ENCODE measurements around the gene ADORA1. TPM values are rescaled to one million over a fixed set of nuclear protein-coding genes. Genes with fewer than 3 reads are reported as not detected.

Gene ADORA1
- total RNA-seq, 5 donors from 2014 or later (not counting 1 experiment from before 2014, with no cell fraction given), result not detected

DNA sequence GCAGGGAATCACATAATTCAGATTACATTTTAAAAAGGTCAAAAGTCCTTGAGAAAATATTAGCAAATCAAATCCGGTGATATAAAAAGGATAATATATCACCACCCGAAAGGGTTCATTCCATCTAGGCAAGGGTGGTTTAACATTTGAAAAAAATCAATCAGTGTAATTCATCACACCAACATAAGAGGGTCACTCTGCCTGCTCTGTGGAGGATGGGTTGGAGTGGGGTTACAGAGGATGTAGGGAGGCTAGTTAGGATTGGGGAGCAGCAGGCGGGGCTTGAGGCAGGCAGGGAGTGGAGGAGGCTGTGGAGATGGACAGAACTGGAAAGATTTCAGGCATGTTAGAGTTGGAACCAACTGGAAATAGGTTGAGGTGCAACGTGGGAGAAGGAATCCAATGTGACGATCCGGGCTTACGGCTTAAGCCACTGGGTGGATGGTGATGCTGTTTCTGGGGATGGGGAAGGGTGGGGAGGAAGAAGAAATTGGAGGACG is 12.5 kb downstream of the ADORA1 start:
- Histone ChIP-seq H3K36me3 (ENCODE audit: control insufficient read depth in 2 of 2, extremely low read depth in 1 of 2, insufficient read depth in 1 of 2, low read length in 1 of 2) (no peaks in the 10 kb centered on the region), H3K9me3 (no peaks in the 10 kb centered on the region), H3K27ac (ENCODE audit: low read length) (no peak overlapping the region), H3K4me1 (ENCODE audit: control insufficient read depth in 1 of 2, extremely low read depth in 1 of 2, insufficient read depth in 2 of 2, low read length in 2 of 2) (peaks cover 0 to 5% of the 10 kb centered on the region in 2 experiments), H3K4me3 (ENCODE audit: control insufficient read depth in 1 of 2, extremely low read depth in 1 of 2, low read length in 1 of 2) (no peak overlapping the region), H3K27me3 (replicated peaks in 1 of 2; ENCODE audit: control insufficient read depth in 2 of 2, extremely low read depth in 1 of 2, insufficient read depth in 2 of 2, low read length in 1 of 2) (peaks cover 0 to 31% of the 10 kb centered on the region in 2 experiments)
- WGBS (ENCODE audit: insufficient coverage), result 71% methylated on average over 5 of the region's 8 CpGs
- ChIA-PET CTCF (no interaction called here), POLR2A (no interaction called here)
- H3K4me1 Mint-ChIP-seq, result peaks cover 5 to 6% (median 6%) of the 10 kb centered on the region in 3 donors
- ATAC-seq (replicated peaks in 1 of 4), result no peak
- no peak for DNase-seq
- no peak overlapping the region for H3K4me3 Mint-ChIP-seq
- H3K27me3 Mint-ChIP-seq, result peaks cover 7 to 12% of the 10 kb centered on the region in 2 donors
- peaks cover 4% of the 10 kb centered on the region for H3K36me3 Mint-ChIP-seq
- H3K9me3 Mint-ChIP-seq, result peaks cover 0 to 4% (median 0%) of the 10 kb centered on the region in 3 donors
- no peak overlapping the region for H3K27ac Mint-ChIP-seq

DNA sequence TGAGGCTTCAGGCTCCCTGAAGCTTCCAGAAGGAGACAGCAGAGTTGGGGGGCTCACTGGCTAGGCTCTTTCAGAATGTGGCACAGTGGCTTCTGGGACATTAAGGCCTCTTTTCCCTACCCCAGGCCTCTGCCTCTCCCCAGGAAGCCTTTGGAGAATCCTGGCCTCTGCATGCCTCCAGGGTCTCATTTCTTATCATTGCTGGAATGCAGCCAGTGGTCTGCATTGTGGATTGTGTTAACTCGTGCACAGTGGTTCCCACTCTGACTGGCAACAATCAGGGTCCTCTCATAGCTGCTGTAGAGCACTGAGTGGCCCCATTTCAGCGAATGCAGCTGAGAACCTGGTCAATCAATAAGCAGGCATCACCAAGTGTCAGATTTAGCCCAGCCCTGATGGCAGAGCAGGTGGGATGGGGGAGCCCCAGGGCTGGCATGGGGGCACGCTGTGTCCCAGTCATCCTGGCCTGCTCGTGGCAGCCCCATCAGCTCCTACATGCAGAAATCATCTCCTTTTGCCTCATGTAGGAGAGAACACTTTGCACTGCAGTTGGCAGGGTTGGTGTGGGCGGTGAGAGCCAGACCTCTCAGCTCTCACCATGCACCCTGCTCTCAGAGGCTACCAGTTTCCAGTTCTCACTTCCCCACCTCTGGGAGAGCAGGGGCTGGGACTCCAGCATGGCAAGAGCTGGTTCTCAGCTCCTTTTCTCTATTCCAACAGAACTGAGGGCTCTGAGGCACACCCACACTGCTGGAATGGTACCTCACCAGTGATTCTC is 13.4 kb downstream of the ADORA1 start:
- peaks cover 4% of the 10 kb centered on the region for H3K36me3 Mint-ChIP-seq
- Histone ChIP-seq H3K4me1 (ENCODE audit: control insufficient read depth in 1 of 2, extremely low read depth in 1 of 2, insufficient read depth in 2 of 2, low read length in 2 of 2) (peaks cover 0 to 2% of the 10 kb centered on the region in 2 experiments), H3K4me3 (ENCODE audit: control insufficient read depth in 1 of 2, extremely low read depth in 1 of 2, low read length in 1 of 2) (no peak overlapping the region), H3K27me3 (replicated peaks in 1 of 2; ENCODE audit: control insufficient read depth in 2 of 2, extremely low read depth in 1 of 2, insufficient read depth in 2 of 2, low read length in 1 of 2) (peaks cover 0 to 35% of the 10 kb centered on the region in 2 experiments), H3K36me3 (ENCODE audit: control insufficient read depth in 2 of 2, extremely low read depth in 1 of 2, insufficient read depth in 1 of 2, low read length in 1 of 2) (no peaks in the 10 kb centered on the region), H3K9me3 (no peaks in the 10 kb centered on the region), H3K27ac (ENCODE audit: low read length) (no peak overlapping the region)
- H3K27me3 Mint-ChIP-seq, result peaks cover 7 to 11% of the 10 kb centered on the region in 2 donors
- ATAC-seq (replicated peaks in 1 of 4) (no peak), DNase-seq (no peak)
- H3K4me1 Mint-ChIP-seq, result peaks cover 3 to 4% (median 3%) of the 10 kb centered on the region in 3 donors
- H3K27ac Mint-ChIP-seq, result no peak overlapping the region
- H3K4me3 Mint-ChIP-seq, result no peak overlapping the region
- peaks cover 0 to 4% (median 0%) of the 10 kb centered on the region in 3 donors for H3K9me3 Mint-ChIP-seq
- POLR2A ChIA-PET, result no interaction called here
- CTCF ChIA-PET, result no interaction called here
- 42% methylated on average over 2 of the region's 5 CpGs for WGBS (ENCODE audit: insufficient coverage)

DNA sequence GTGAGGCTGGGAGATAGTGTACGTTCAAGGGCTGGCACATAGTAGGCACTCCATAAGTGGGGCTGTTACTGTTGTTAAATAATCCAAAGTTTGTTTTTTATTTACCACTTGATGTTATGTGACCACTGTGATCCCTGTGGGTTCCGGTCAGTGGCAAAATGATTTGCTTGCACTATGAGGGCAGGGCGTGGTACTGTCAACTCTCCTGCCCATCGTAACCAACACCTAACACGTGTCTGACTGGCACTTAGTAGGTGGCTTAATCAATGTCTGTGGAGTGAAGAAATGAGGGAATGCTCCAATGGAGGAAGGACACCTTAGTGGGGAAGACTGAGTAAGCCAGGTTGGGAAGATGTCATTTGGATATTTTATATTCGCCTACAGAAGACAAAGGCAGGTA is 14.6 kb downstream of the ADORA1 start:
- Histone ChIP-seq H3K4me3 (ENCODE audit: control insufficient read depth in 1 of 2, extremely low read depth in 1 of 2, low read length in 1 of 2) (no peak overlapping the region), H3K36me3 (ENCODE audit: control insufficient read depth in 2 of 2, extremely low read depth in 1 of 2, insufficient read depth in 1 of 2, low read length in 1 of 2) (no peaks in the 10 kb centered on the region), H3K4me1 (ENCODE audit: control insufficient read depth in 1 of 2, extremely low read depth in 1 of 2, insufficient read depth in 2 of 2, low read length in 2 of 2) (no peaks in the 10 kb centered on the region), H3K27me3 (replicated peaks in 1 of 2; ENCODE audit: control insufficient read depth in 2 of 2, extremely low read depth in 1 of 2, insufficient read depth in 2 of 2, low read length in 1 of 2) (peaks cover 0 to 28% of the 10 kb centered on the region in 2 experiments), H3K9me3 (no peaks in the 10 kb centered on the region), H3K27ac (ENCODE audit: low read length) (no peak overlapping the region)
- ATAC-seq (replicated peaks in 1 of 4), result no peak
- CTCF ChIA-PET, result no interaction called here
- POLR2A ChIA-PET, result no interaction called here
- Mint-ChIP-seq H3K27me3 (peaks cover 2 to 7% of the 10 kb centered on the region in 2 donors), H3K4me1 (no peaks in the 10 kb centered on the region), H3K4me3 (no peak overlapping the region), H3K27ac (no peak overlapping the region), H3K36me3 (peaks cover 4% of the 10 kb centered on the region), H3K9me3 (peaks cover 0 to 4% (median 0%) of the 10 kb centered on the region in 3 donors)
- 67% methylated on average over 1 of the region's 6 CpGs for WGBS (ENCODE audit: insufficient coverage)
- DNase-seq, result no peak

DNA sequence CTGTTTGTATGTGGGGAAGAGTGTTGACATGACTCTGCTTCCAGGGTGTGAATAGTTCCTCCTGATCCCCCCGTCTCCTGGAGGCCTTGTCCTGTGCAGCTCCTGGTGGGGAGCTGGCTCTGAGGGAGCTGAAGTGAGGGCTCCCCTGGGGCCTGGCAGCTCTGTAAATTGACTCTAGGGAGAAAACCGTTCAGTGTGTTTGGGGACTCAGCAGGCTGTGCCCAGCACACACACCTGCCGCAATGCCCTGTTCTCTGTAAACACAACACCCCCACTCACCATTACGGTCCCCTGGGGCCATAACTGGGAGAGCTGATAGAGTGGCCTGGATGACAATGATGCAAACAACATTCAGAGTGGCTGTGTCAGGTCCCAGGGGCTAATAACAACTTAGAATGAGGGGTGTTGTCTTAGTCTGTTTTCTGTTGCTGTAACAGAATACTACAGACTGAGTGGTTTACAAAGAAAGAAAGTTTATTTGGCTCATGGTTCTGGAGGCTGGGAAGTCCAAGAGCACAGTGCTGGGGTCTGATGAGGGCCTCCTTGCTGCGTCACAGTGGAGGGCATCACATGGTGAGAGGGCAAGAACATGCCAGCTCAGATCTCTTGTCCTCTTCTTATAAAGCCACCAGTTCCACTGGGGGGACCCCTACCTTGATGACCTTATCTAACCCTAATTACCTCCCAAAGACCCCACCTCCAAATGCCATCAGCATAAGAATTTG is 15.3 kb downstream of the ADORA1 start:
- CTCF ChIA-PET, result no interaction called here
- WGBS (ENCODE audit: insufficient coverage), result 60% methylated on average over 1 of the region's 5 CpGs

DNA sequence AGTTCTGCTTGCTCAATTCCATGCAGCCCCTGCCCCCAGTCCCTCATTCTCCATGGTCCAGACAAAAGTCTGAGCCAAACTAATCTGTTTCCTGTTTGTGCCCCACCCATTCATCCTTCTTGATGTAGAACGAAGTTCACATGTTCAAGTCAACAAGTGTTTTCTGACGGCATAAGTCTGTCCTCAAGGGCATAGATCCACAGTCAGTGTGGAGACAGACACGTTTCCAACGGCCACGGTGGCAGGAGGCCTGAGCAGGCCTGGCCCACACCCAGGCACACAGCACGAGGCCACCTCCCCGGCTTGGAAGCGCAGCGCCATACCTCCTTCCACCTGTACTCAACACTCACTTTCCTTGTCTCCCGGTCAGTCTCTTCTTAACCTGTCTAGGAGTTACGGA is 16.1 kb downstream of the ADORA1 start:
- POLR2A ChIA-PET, result no interaction called here

More for the DNA sequence above, 15.3 kb downstream of the ADORA1 start:
- Mint-ChIP-seq H3K9me3 (peaks cover 0 to 4% (median 0%) of the 10 kb centered on the region in 3 donors), H3K4me3 (no peak overlapping the region), H3K36me3 (peaks cover 4% of the 10 kb centered on the region), H3K27ac (no peak overlapping the region), H3K27me3 (peaks cover 0 to 7% of the 10 kb centered on the region in 2 donors), H3K4me1 (no peaks in the 10 kb centered on the region)
- Histone ChIP-seq H3K36me3 (ENCODE audit: control insufficient read depth in 2 of 2, extremely low read depth in 1 of 2, insufficient read depth in 1 of 2, low read length in 1 of 2) (no peaks in the 10 kb centered on the region), H3K4me1 (ENCODE audit: control insufficient read depth in 1 of 2, extremely low read depth in 1 of 2, insufficient read depth in 2 of 2, low read length in 2 of 2) (no peaks in the 10 kb centered on the region), H3K4me3 (ENCODE audit: control insufficient read depth in 1 of 2, extremely low read depth in 1 of 2, low read length in 1 of 2) (no peak overlapping the region), H3K9me3 (no peaks in the 10 kb centered on the region), H3K27ac (ENCODE audit: low read length) (no peak overlapping the region), H3K27me3 (replicated peaks in 1 of 2; ENCODE audit: control insufficient read depth in 2 of 2, extremely low read depth in 1 of 2, insufficient read depth in 2 of 2, low read length in 1 of 2) (peaks cover 0 to 28% of the 10 kb centered on the region in 2 experiments)
- POLR2A ChIA-PET, result no interaction called here
- no peak for ATAC-seq (replicated peaks in 1 of 4)
- no peak for DNase-seq

DNA sequence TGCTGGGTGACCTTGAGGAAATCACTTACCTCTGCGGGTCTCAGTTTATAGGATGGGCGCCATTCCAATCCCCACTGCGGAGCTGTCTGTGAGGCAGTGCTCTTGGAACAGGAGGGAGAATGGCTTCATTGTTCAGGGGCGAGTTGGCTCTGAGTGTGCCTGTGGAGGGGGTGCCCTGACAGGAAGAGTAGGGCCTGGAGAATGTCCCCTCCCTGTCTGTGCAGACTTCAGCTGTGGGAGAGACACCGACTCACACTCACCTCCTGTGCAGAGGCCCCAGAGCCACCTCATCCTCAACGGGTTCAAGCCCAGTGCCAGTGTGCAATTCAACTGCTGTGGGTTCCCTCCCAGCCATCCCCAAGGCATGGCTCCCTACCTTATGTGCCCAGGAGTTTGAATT is 17.1 kb downstream of the ADORA1 start:
- no peak for ATAC-seq (replicated peaks in 1 of 4)
- ChIA-PET POLR2A (no interaction called here), CTCF (no interaction called here)
- H3K9me3 ChIP-seq, result no peaks in the 10 kb centered on the region
- Mint-ChIP-seq H3K36me3 (peaks cover 4% of the 10 kb centered on the region), H3K27me3 (peaks cover 0 to 7% of the 10 kb centered on the region in 2 donors), H3K4me1 (no peaks in the 10 kb centered on the region), H3K9me3 (peaks cover 0 to 4% (median 0%) of the 10 kb centered on the region in 3 donors), H3K27ac (no peak overlapping the region), H3K4me3 (no peak overlapping the region)
- no peak overlapping the region for H3K27ac ChIP-seq (ENCODE audit: low read length)
- no peaks in the 10 kb centered on the region for H3K4me1 ChIP-seq (ENCODE audit: control insufficient read depth in 1 of 2, extremely low read depth in 1 of 2, insufficient read depth in 2 of 2, low read length in 2 of 2)
- no peak for DNase-seq
- 90% methylated on average over 2 of the region's 6 CpGs for WGBS (ENCODE audit: insufficient coverage)
- H3K27me3 ChIP-seq (replicated peaks in 1 of 2; ENCODE audit: control insufficient read depth in 2 of 2, extremely low read depth in 1 of 2, insufficient read depth in 2 of 2, low read length in 1 of 2), result peaks cover 0 to 24% of the 10 kb centered on the region in 2 experiments
- no peak overlapping the region for H3K4me3 ChIP-seq (ENCODE audit: control insufficient read depth in 1 of 2, extremely low read depth in 1 of 2, low read length in 1 of 2)
- no peaks in the 10 kb centered on the region for H3K36me3 ChIP-seq (ENCODE audit: control insufficient read depth in 2 of 2, extremely low read depth in 1 of 2, insufficient read depth in 1 of 2, low read length in 1 of 2)

More for the DNA sequence above, 16.1 kb downstream of the ADORA1 start:
- Histone ChIP-seq H3K4me1 (ENCODE audit: control insufficient read depth in 1 of 2, extremely low read depth in 1 of 2, insufficient read depth in 2 of 2, low read length in 2 of 2) (no peaks in the 10 kb centered on the region), H3K4me3 (ENCODE audit: control insufficient read depth in 1 of 2, extremely low read depth in 1 of 2, low read length in 1 of 2) (no peak overlapping the region), H3K36me3 (ENCODE audit: control insufficient read depth in 2 of 2, extremely low read depth in 1 of 2, insufficient read depth in 1 of 2, low read length in 1 of 2) (no peaks in the 10 kb centered on the region), H3K27me3 (replicated peaks in 1 of 2; ENCODE audit: control insufficient read depth in 2 of 2, extremely low read depth in 1 of 2, insufficient read depth in 2 of 2, low read length in 1 of 2) (peaks cover 0 to 28% of the 10 kb centered on the region in 2 experiments), H3K9me3 (no peaks in the 10 kb centered on the region), H3K27ac (ENCODE audit: low read length) (no peak overlapping the region)
- no peak overlapping the region for H3K27ac Mint-ChIP-seq
- peaks cover 0 to 7% of the 10 kb centered on the region in 2 donors for H3K27me3 Mint-ChIP-seq
- DNase-seq (no peak), ATAC-seq (replicated peaks in 1 of 4) (no peak)
- no peaks in the 10 kb centered on the region for H3K4me1 Mint-ChIP-seq
- 83% methylated on average over 5 of the region's 11 CpGs for WGBS (ENCODE audit: insufficient coverage)
- H3K36me3 Mint-ChIP-seq, result peaks cover 4% of the 10 kb centered on the region
- peaks cover 0 to 4% (median 0%) of the 10 kb centered on the region in 3 donors for H3K9me3 Mint-ChIP-seq
- CTCF ChIA-PET, result no interaction called here
- H3K4me3 Mint-ChIP-seq, result no peak overlapping the region

Measured in T-cell (primary cell).